ENCODE results near the gene KRTAP5-11.
"Not testable (repeated sequence)": the region's sequence is repeated elsewhere in the genome, so short reads cannot be mapped to it uniquely, and the experiment has no call there.

Gene KRTAP5-11

GRCh38 chr11:71568704-71569349 is 13.8 kb downstream of the KRTAP5-11 start:
- no peaks in the 10 kb centered on the region for H3K27me3 ChIP-seq (ENCODE audit: control insufficient read depth, insufficient read depth, low read length)
- H3K4me3 ChIP-seq (ENCODE audit: low read depth, low read length): no peak overlapping the region
- H3K27ac ChIP-seq: peak overlapping the region; percentile 19
- peak overlapping the region; percentile 46 for H2AFZ ChIP-seq
- no peak overlapping the region for H3K4me2 ChIP-seq (ENCODE audit: low read length)
- no peaks in the 10 kb centered on the region for H3K79me2 ChIP-seq
- no peak for TF ChIP-seq CTCF (IDR thresholded peaks at IDR 0.05)
- H3K36me3 ChIP-seq (ENCODE audit: control insufficient read depth, insufficient read depth, low read length): no peaks in the 10 kb centered on the region
- no peak overlapping the region for H3K9ac ChIP-seq
- H3K4me1 ChIP-seq: no peaks in the 10 kb centered on the region
- no peaks in the 10 kb centered on the region for H3K9me3 ChIP-seq (ENCODE audit: control insufficient read depth, low read length)

GRCh38 chr11:71567633-71568032 is 15.0 kb downstream of the KRTAP5-11 start:
- H3K4me3 ChIP-seq (ENCODE audit: low read depth, low read length); H3K4me1 ChIP-seq; H3K36me3 ChIP-seq (ENCODE audit: control insufficient read depth, insufficient read depth, low read length); H3K27me3 ChIP-seq (ENCODE audit: control insufficient read depth, insufficient read depth, low read length); H3K9me3 ChIP-seq (ENCODE audit: control insufficient read depth, low read length); H3K4me2 ChIP-seq (ENCODE audit: low read length); H2AFZ ChIP-seq; H3K9ac ChIP-seq; H3K79me2 ChIP-seq; H3K27ac ChIP-seq: not testable (repeated sequence)

GRCh38 chr11:71566626-71567599 is 15.8 kb downstream of the KRTAP5-11 start:
- not testable (repeated sequence) for H3K79me2 ChIP-seq; H3K27me3 ChIP-seq (ENCODE audit: control insufficient read depth, insufficient read depth, low read length); H2AFZ ChIP-seq; H3K4me3 ChIP-seq (ENCODE audit: low read depth, low read length); H3K4me1 ChIP-seq; H3K4me2 ChIP-seq (ENCODE audit: low read length); H3K9me3 ChIP-seq (ENCODE audit: control insufficient read depth, low read length); H3K9ac ChIP-seq; H3K36me3 ChIP-seq (ENCODE audit: control insufficient read depth, insufficient read depth, low read length)
- peak overlapping the region; percentile 2 for H3K27ac ChIP-seq

GRCh38 chr11:71566081-71566620 is 16.5 kb downstream of the KRTAP5-11 start:
- Histone ChIP-seq H3K4me1 (no peaks in the 10 kb centered on the region), H3K9ac (no peak overlapping the region), H3K27me3 (ENCODE audit: control insufficient read depth, insufficient read depth, low read length) (no peaks in the 10 kb centered on the region), H3K9me3 (ENCODE audit: control insufficient read depth, low read length) (no peaks in the 10 kb centered on the region), H3K36me3 (ENCODE audit: control insufficient read depth, insufficient read depth, low read length) (no peaks in the 10 kb centered on the region), H3K27ac (peak overlapping the region; percentile 2), H3K79me2 (no peaks in the 10 kb centered on the region), H2AFZ (peak overlapping the region; percentile 38), H3K4me2 (ENCODE audit: low read length) (no peak overlapping the region), H3K4me3 (ENCODE audit: low read depth, low read length) (no peak overlapping the region)
- no peak for TF ChIP-seq CTCF (IDR thresholded peaks at IDR 0.05)

GRCh38 chr11:71565263-71565662 is 17.4 kb downstream of the KRTAP5-11 start, which contains the start of gene KRTAP5-10:
KRTAP5-10 (plus strand) TSS chr11:71565563; CDS start chr11:71565588, 25 bp downstream.
- TF ChIP-seq CTCF (IDR thresholded peaks at IDR 0.05): no peak
- Histone ChIP-seq H3K9ac (no peak within 1 kb of the TSS), H3K27ac (peak within 1 kb of the TSS; percentile 2)

More at GRCh38 chr11:71565263-71565662, 17.4 kb downstream of the KRTAP5-11 start, which contains the start of gene KRTAP5-10:
- Histone ChIP-seq H3K27me3 (ENCODE audit: control insufficient read depth, insufficient read depth, low read length) (no peaks in the 10 kb centered on the region), H3K9me3 (ENCODE audit: control insufficient read depth, low read length) (no peaks in the 10 kb centered on the region), H3K4me1 (no peaks in the 10 kb centered on the region), H3K4me2 (ENCODE audit: low read length) (no peak within 1 kb of the TSS), H3K4me3 (ENCODE audit: low read depth, low read length) (no peak within 1 kb of the TSS), H3K36me3 (ENCODE audit: control insufficient read depth, insufficient read depth, low read length) (no peaks in the 10 kb centered on the region), H2AFZ (peak within 1 kb of the TSS; percentile 38), H3K79me2 (no peaks in the 10 kb centered on the region)

All from parathyroid adenoma (tissue), 2 donors.